Suprapubic skin (tissue), 4 donors: ENCODE data around the gene SNAPIN.

Experiments used
- CTCF ChIP-seq, 2 donors: fragments of 200-600 bp in 1 of 2; fragments of 450-650 bp in 1 of 2; sonication (generic) in 1 of 2; IDR thresholded peaks; one replicate each; pipeline ENCODE4 v1.5.1; 2016 to 2019; ENCODE audit warnings: antibody characterized with exemption in 2 of 2, mild to moderate bottlenecking in 1 of 2, moderate library complexity in 1 of 2
- POLR2A ChIP-seq, 2 donors: fragments of 450-650 bp; IDR thresholded peaks; one replicate each; pipeline ENCODE4 v1.6.1; 2017; ENCODE audit warnings: antibody characterized with exemption in 2 of 2, mild to moderate bottlenecking in 2 of 2, moderate library complexity in 2 of 2
- POLR2AphosphoS5 ChIP-seq, 3 donors: sonication (generic); formaldehyde crosslinking; IDR thresholded peaks; one replicate each; pipeline ENCODE4 v1.6.1; 2017; ENCODE audit warnings: antibody characterized with exemption in 3 of 3

GRCh38 chr1:153698923-153699714, 40.6 kb downstream of the SNAPIN start:
- no peak for TF ChIP-seq CTCF (IDR thresholded peaks at IDR 0.05)
- peak in 1 of 3 donors; percentile 87 for TF ChIP-seq POLR2AphosphoS5 (IDR thresholded peaks at IDR 0.05)
- TF ChIP-seq POLR2A (IDR thresholded peaks at IDR 0.05), result no peak
